CD4-positive, alpha-beta T cell treated with Interferon gamma for 1 hour (primary cell): ENCODE results near the gene PTPRD.
"Not testable (repeated sequence)": the region's sequence is repeated elsewhere in the genome, so short reads cannot be mapped to it uniquely, and the experiment has no call there.

Experiments
- DNase-seq: peaks from one replicate; pipeline ENCODE4 v3.0.0-alpha.2; 2020

PTPRD gene

GRCh38 chr9:9099646-9100045 is 1513.2 kb downstream of the PTPRD start:
- no peak for DNase-seq

GRCh38 chr9:9097254-9097653 is 1515.5 kb downstream of the PTPRD start:
- DNase-seq, result not testable (repeated sequence)

GRCh38 chr9:9091387-9091786 is 1521.4 kb downstream of the PTPRD start:
- no peak for DNase-seq

- no peak for DNase-seq
Measured at GRCh38 chr9:9079473-9079872, 1533.3 kb downstream of the PTPRD start.

- DNase-seq, result no peak
Measured at GRCh38 chr9:9078301-9078700, 1534.5 kb downstream of the PTPRD start.

GRCh38 chr9:9061627-9062026 is 1551.2 kb downstream of the PTPRD start:
- DNase-seq, result no peak

- DNase-seq, result no peak
Measured at GRCh38 chr9:9054354-9054992, 1558.3 kb downstream of the PTPRD start.

- no peak for DNase-seq
Measured at GRCh38 chr9:9045572-9045971, 1567.2 kb downstream of the PTPRD start.

- DNase-seq, result no peak
Measured at GRCh38 chr9:9045072-9045471, 1567.7 kb downstream of the PTPRD start.

- DNase-seq, result not testable (repeated sequence)
Measured at GRCh38 chr9:9043788-9044187, 1569.0 kb downstream of the PTPRD start.

- no peak for DNase-seq
Measured at GRCh38 chr9:9041756-9042155, 1571.0 kb downstream of the PTPRD start.

GRCh38 chr9:9033022-9033421 is 1579.8 kb downstream of the PTPRD start:
- no peak for DNase-seq

GRCh38 chr9:9016597-9016996 is 1596.2 kb downstream of the PTPRD start:
- DNase-seq, result no peak

- DNase-seq, result no peak
Measured at GRCh38 chr9:9004810-9005209, 1608.0 kb downstream of the PTPRD start.

GRCh38 chr9:9002826-9003583 is 1609.8 kb downstream of the PTPRD start:
- no peak for DNase-seq

- no peak for DNase-seq
Measured at GRCh38 chr9:8980496-8981013, 1632.2 kb downstream of the PTPRD start.

- DNase-seq, result no peak
Measured at GRCh38 chr9:8978334-8978733, 1634.5 kb downstream of the PTPRD start.

- not testable (repeated sequence) for DNase-seq
Measured at GRCh38 chr9:8968350-8968749, 1644.5 kb downstream of the PTPRD start.

GRCh38 chr9:8963885-8964284 is 1648.9 kb downstream of the PTPRD start:
- no peak for DNase-seq

GRCh38 chr9:8962084-8962483 is 1650.7 kb downstream of the PTPRD start:
- DNase-seq, result no peak

- no peak for DNase-seq
Measured at GRCh38 chr9:8961186-8961851, 1651.5 kb downstream of the PTPRD start.

GRCh38 chr9:8960254-8960653 is 1652.5 kb downstream of the PTPRD start:
- DNase-seq, result no peak

- DNase-seq, result no peak
Measured at GRCh38 chr9:8958358-8958757, 1654.4 kb downstream of the PTPRD start.

GRCh38 chr9:8955315-8955714 is 1657.5 kb downstream of the PTPRD start:
- no peak for DNase-seq
